Liver (tissue), 3 donors: ENCODE data around the gene LSMEM2.

Experiments
- CTCF ChIP-seq: fragments of 150-350 bp; IDR thresholded peaks from 2 replicates; pipeline ENCODE4 v1.5.1; 2017; ENCODE audit warnings: improper control_type of control experiment, low read depth, low read length; ENCODE audit not compliant: missing input control
- FOXA1 ChIP-seq: IDR thresholded peaks from 2 replicates; pipeline ENCODE4 v1.6.1; 2016; ENCODE audit warnings: antibody characterized with exemption
- MAX ChIP-seq: IDR thresholded peaks from 2 replicates; pipeline ENCODE4 v1.6.1; 2016; ENCODE audit warnings: antibody characterized with exemption
- RAD21 ChIP-seq, 2 donors: IDR thresholded peaks; 2 replicates each; pipeline ENCODE4 v1.6.1; 2016; ENCODE audit warnings: antibody characterized with exemption in 2 of 2, mild to moderate bottlenecking in 2 of 2
- REST ChIP-seq: IDR thresholded peaks from 2 replicates; pipeline ENCODE4 v1.6.1; 2016; ENCODE audit warnings: antibody characterized with exemption, mild to moderate bottlenecking
- TAF1 ChIP-seq: conservative IDR thresholded peaks from 2 replicates; pipeline ENCODE4 v1.6.1; 2016; ENCODE audit warnings: antibody characterized with exemption, mild to moderate bottlenecking
- ZBTB33 ChIP-seq: IDR thresholded peaks from 2 replicates; pipeline ENCODE4 v1.6.1; 2016; ENCODE audit warnings: antibody characterized with exemption
- donor health status: healthy.
- donor health status: healthy.

- TF ChIP-seq CTCF (no peak), TAF1 (no peak), REST (no peak), RAD21 (IDR thresholded peaks at IDR 0.05) (no peak), MAX (no peak), ZBTB33 (no peak), FOXA1 (no peak)
Measured at GRCh38 chr3:50229490-50229889, 49.4 kb upstream of the LSMEM2 start.
